Fibroblast of lung (primary cell): Measurements from ENCODE around the gene PKIG. TPM values are rescaled to one million over a fixed set of nuclear protein-coding genes. Genes with fewer than 3 reads are reported as not detected.

Source experiments
- DNase-seq, 2 donors: peaks; one replicate each; pipeline versions ENCODE4 v3.0.0 to v3.0.0-alpha.2; 2010; ENCODE audit warnings: low read depth in 2 of 2
- H2AFZ ChIP-seq: 2 replicates; pipeline ENCODE4 v1.5.1; 2012; ENCODE audit warnings: low read length, control low read depth, inconsistent platforms
- H3K27ac ChIP-seq: 2 replicates; pipeline ENCODE4 v1.5.1; 2011; ENCODE audit warnings: low read length, control low read depth; ENCODE audit not compliant: insufficient read depth
- H3K27me3 ChIP-seq: 2 replicates; pipeline ENCODE4 v1.5.1; 2011; ENCODE audit warnings: mild to moderate bottlenecking, low read length; ENCODE audit not compliant: control insufficient read depth, insufficient read depth
- H3K36me3 ChIP-seq: 2 replicates; pipeline ENCODE4 v1.5.1; 2011; ENCODE audit warnings: low read length; ENCODE audit not compliant: control insufficient read depth, insufficient read depth
- H3K4me1 ChIP-seq: 2 replicates; pipeline ENCODE4 v1.5.1; 2011; ENCODE audit warnings: low read length; ENCODE audit not compliant: control insufficient read depth, insufficient read depth; ENCODE audit errors: extremely low read depth
- H3K4me2 ChIP-seq: 2 replicates; pipeline ENCODE4 v1.5.1; 2011; ENCODE audit warnings: low read length, control low read depth; ENCODE audit not compliant: insufficient read depth; ENCODE audit errors: extremely low read depth
- H3K4me3 ChIP-seq, 4 experiments: fragments of 200-600 bp in 1 of 4; sonication (generic) in 1 of 4; replicated peaks in 1 of 4; 2 replicates each; pipeline ENCODE4 v1.5.1; 2011 to 2016; ENCODE audit warnings: low read length in 4 of 4, low read depth in 3 of 4, mild to moderate bottlenecking in 3 of 4, control low read depth in 2 of 4, inconsistent platforms in 1 of 4, mixed read lengths in 1 of 4; ENCODE audit not compliant: insufficient read depth in 1 of 4; ENCODE audit errors: control extremely low read depth in 1 of 4
- H3K79me2 ChIP-seq: 2 replicates; pipeline ENCODE4 v1.5.1; 2012; ENCODE audit warnings: mild to moderate bottlenecking, low read length, inconsistent platforms; ENCODE audit not compliant: control insufficient read depth, insufficient read depth
- H3K9ac ChIP-seq: 2 replicates; pipeline ENCODE4 v1.5.1; 2011; ENCODE audit warnings: mild to moderate bottlenecking, low read length, control low read depth; ENCODE audit not compliant: insufficient read depth
- H3K9me3 ChIP-seq: 2 replicates; pipeline ENCODE4 v1.5.1; 2012; ENCODE audit warnings: low read depth, low read length; ENCODE audit not compliant: control insufficient read depth, insufficient read depth
- H4K20me1 ChIP-seq: 2 replicates; pipeline ENCODE4 v1.5.1; 2011; ENCODE audit warnings: low read length; ENCODE audit not compliant: control insufficient read depth, insufficient read depth; ENCODE audit errors: extremely low read depth
- EZH2 ChIP-seq: IDR thresholded peaks from 2 replicates; pipeline ENCODE4 v1.5.1; 2012; ENCODE audit warnings: low read length, control low read depth, mild to moderate bottlenecking; ENCODE audit errors: missing control alignments
- polyA plus RNA-seq, 2 donors: library from polyadenylated mRNA; depleted of rRNA in 1 of 2; stranded (reverse) in 1 of 2; unstranded in 1 of 2; fragments of >200 nt; gene quantifications; 2 replicates each; pipeline ENCODE4 v1.2.1, GENCODE V29; 2011 to 2012; ENCODE audit warnings: missing spikeins in 1 of 2
- total RNA-seq: library from RNA; depleted of rRNA; stranded (reverse); fragments of >200 nt; gene quantifications from 2 replicates; pipeline ENCODE4 v1.2.1, GENCODE V29; 2014
- TF ChIP-seq, protein P1 (sequence below), 2 donors: IDR thresholded peaks in 1 of 2; conservative IDR thresholded peaks in 1 of 2; 1 replicate in 1 of 2; 2 replicates in 1 of 2; pipeline ENCODE4 v1.5.1; 2011 to 2012; ENCODE audit warnings: low read length in 2 of 2, control low read depth in 1 of 2, inconsistent platforms in 1 of 2, low read depth in 1 of 2, mild to moderate bottlenecking in 1 of 2

PKIG gene
- total and polyA plus RNA-seq, 2 donors (not counting 1 experiment from before 2014, with no cell fraction given), result 192 to 234 TPM

DNA sequence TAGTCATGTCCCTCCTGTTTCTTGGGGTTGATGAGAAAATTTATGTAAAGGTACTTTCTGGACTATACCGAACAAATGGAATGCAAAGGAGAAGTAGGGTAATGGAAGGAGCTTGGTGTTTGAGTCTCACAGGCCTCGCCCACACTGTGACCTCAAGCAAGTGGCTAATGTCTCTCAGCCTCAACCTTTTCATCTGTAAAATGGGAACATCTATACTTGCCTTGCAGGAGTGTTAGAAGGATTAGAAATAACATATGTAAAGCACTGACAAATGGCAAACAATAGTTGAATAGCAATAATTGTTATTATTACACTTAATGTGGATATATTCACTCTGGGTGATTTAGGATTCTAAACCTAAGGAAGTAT, 8.9 kb upstream of the PKIG start:
- H3K9me3 ChIP-seq, result no peaks in the 10 kb centered on the region
- TF ChIP-seq, protein P1, sequence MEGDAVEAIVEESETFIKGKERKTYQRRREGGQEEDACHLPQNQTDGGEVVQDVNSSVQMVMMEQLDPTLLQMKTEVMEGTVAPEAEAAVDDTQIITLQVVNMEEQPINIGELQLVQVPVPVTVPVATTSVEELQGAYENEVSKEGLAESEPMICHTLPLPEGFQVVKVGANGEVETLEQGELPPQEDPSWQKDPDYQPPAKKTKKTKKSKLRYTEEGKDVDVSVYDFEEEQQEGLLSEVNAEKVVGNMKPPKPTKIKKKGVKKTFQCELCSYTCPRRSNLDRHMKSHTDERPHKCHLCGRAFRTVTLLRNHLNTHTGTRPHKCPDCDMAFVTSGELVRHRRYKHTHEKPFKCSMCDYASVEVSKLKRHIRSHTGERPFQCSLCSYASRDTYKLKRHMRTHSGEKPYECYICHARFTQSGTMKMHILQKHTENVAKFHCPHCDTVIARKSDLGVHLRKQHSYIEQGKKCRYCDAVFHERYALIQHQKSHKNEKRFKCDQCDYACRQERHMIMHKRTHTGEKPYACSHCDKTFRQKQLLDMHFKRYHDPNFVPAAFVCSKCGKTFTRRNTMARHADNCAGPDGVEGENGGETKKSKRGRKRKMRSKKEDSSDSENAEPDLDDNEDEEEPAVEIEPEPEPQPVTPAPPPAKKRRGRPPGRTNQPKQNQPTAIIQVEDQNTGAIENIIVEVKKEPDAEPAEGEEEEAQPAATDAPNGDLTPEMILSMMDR (conservative IDR thresholded peaks at IDR 0.05 in 1 of 2, IDR thresholded peaks at IDR 0.05 in 1 of 2; ENCODE audit: low read depth in 1 of 2, low read length in 2 of 2), result no peak
- no peak for TF ChIP-seq EZH2
- no peaks in the 10 kb centered on the region for H3K36me3 ChIP-seq
- H3K79me2 ChIP-seq, result no peaks in the 10 kb centered on the region
- H3K27ac ChIP-seq, result peak overlapping the region; percentile 97
- peaks cover 13% of the 10 kb centered on the region for H3K4me1 ChIP-seq
- H3K4me2 ChIP-seq, result no peak overlapping the region
- no peak overlapping the region for H3K4me3 ChIP-seq
- no peak for DNase-seq
- H3K9ac ChIP-seq, result no peak overlapping the region
- no peak overlapping the region for H2AFZ ChIP-seq
- H3K27me3 ChIP-seq, result no peaks in the 10 kb centered on the region
- H4K20me1 ChIP-seq, result no peaks in the 10 kb centered on the region

DNA sequence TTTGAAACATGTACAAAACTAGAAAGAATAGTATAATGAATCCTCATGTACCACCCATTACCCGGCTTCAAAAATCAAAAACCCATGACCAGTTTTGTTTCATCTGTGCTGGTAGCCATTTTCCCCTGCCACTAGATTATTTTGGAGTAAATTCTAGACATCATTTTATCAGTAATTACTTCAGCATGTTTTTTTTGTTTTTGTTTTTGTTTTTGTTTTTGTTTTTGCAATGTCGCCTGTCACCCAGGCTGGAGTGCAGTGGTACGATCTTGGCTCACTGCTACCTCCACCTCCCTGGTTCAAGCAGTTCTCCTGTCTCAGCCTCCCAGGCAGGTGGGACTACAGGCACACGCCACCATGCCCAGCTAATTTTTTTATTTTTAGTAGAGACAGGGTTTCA, 8.0 kb upstream of the PKIG start:
- Histone ChIP-seq H3K36me3 (no peaks in the 10 kb centered on the region), H2AFZ (no peak overlapping the region), H3K4me3 (no peak overlapping the region), H3K4me1 (peaks cover 15% of the 10 kb centered on the region), H3K79me2 (no peaks in the 10 kb centered on the region), H3K27me3 (no peaks in the 10 kb centered on the region), H3K9me3 (no peaks in the 10 kb centered on the region), H3K27ac (no peak overlapping the region), H3K4me2 (no peak overlapping the region), H3K9ac (no peak overlapping the region), H4K20me1 (no peaks in the 10 kb centered on the region)
- DNase-seq, result no peak
- TF ChIP-seq, protein P1 (conservative IDR thresholded peaks at IDR 0.05 in 1 of 2, IDR thresholded peaks at IDR 0.05 in 1 of 2; ENCODE audit: low read depth in 1 of 2, low read length in 2 of 2), result no peak
- TF ChIP-seq EZH2, result no peak

DNA sequence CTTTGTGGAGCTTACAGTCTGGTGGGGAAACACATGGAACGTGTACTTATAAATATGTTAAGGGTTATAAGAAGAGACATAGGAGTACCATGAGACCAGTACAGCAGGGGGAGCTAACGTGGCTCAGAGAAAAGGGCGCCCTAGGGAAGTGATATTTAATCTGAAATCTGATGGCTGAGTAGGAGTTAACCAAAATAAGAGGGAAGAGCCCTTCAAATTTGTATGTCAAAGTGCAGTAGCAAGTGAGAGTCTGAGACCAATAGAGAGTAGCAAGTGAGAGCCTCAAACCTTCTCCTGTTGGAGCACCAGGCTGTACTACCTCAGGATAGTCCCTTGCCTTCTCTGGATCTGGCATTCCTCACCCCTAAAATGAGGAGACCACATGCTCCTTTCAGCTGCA, 6.1 kb upstream of the PKIG start:
- Histone ChIP-seq H3K4me2 (peak overlapping the region; percentile 18), H3K9me3 (no peaks in the 10 kb centered on the region), H3K4me3 (no peak overlapping the region), H3K27me3 (no peaks in the 10 kb centered on the region), H3K4me1 (peaks cover 23% of the 10 kb centered on the region), H3K79me2 (no peaks in the 10 kb centered on the region), H2AFZ (no peak overlapping the region), H3K36me3 (no peaks in the 10 kb centered on the region), H3K9ac (no peak overlapping the region), H4K20me1 (no peaks in the 10 kb centered on the region), H3K27ac (peak overlapping the region; percentile 91)
- TF ChIP-seq EZH2, result no peak
- TF ChIP-seq, protein P1 (conservative IDR thresholded peaks at IDR 0.05 in 1 of 2, IDR thresholded peaks at IDR 0.05 in 1 of 2; ENCODE audit: low read depth in 1 of 2, low read length in 2 of 2), result peak; percentile 35 to 49
- peak; percentile 32 to 81 for DNase-seq
